ENCODE data around the gene CHRDL2.

GRCh38 chr11:74730571-74731260, 510 bp downstream of the CHRDL2 start:
- no peak for TF ChIP-seq CTCF (IDR thresholded peaks at IDR 0.05)
- no peak for TF ChIP-seq POLR2AphosphoS5 (IDR thresholded peaks at IDR 0.05)
- TF ChIP-seq POLR2A (IDR thresholded peaks at IDR 0.05) = no peak
- TF ChIP-seq EP300 (IDR thresholded peaks at IDR 0.05; ENCODE audit: low read depth) = no peak
